HUDEP-2 (cell line): ENCODE measurements around the gene DUSP2.

Experiments
- DNase-seq, 76 experiments: peaks; one replicate each; lab custom pipeline; 2025; ENCODE audit not compliant: unreplicated experiment in 76 of 76; lab: John Stamatoyannopoulos, UW

DUSP2 gene

GRCh38 chr2:96116879-96117533 is 28.2 kb downstream of the DUSP2 start:
- DNase-seq = peak in 26 of 76 experiments; percentile 1 to 55 (median 22)

- DNase-seq = peak in 3 of 76 experiments; percentile 10 to 13 (median 11)
These were observed 28.8 kb downstream of the DUSP2 start, which contains the start of gene ADRA2B for GRCh38 chr2:96116424-96116878. Gene ADRA2B (minus strand): TSS chr2:96116571. CDS start chr2:96116149, 422 bp downstream.

- no peak for DNase-seq
These were observed 29.4 kb downstream of the DUSP2 start for GRCh38 chr2:96115631-96116423.

- no peak for DNase-seq
These were observed 30.2 kb downstream of the DUSP2 start for GRCh38 chr2:96114903-96115581.

- no peak for DNase-seq
These were observed 30.7 kb downstream of the DUSP2 start for GRCh38 chr2:96114546-96114902.

GRCh38 chr2:96113951-96114350 is 31.3 kb downstream of the DUSP2 start:
- no peak for DNase-seq

- peak in 2 of 76 experiments; percentile 9 to 13 for DNase-seq
These were observed 31.9 kb downstream of the DUSP2 start for GRCh38 chr2:96113367-96113677.

- DNase-seq = no peak
These were observed 32.5 kb downstream of the DUSP2 start for GRCh38 chr2:96112501-96113366.

- no peak for DNase-seq
These were observed 33.3 kb downstream of the DUSP2 start for GRCh38 chr2:96111823-96112500.

GRCh38 chr2:96111257-96111640 is 34.0 kb downstream of the DUSP2 start:
- DNase-seq = no peak

GRCh38 chr2:96110621-96111256 is 34.5 kb downstream of the DUSP2 start:
- DNase-seq = no peak

GRCh38 chr2:96109931-96110511 is 35.2 kb downstream of the DUSP2 start:
- DNase-seq = no peak

- no peak for DNase-seq
These were observed 35.9 kb downstream of the DUSP2 start for GRCh38 chr2:96109361-96109680.

- no peak for DNase-seq
These were observed 36.5 kb downstream of the DUSP2 start for GRCh38 chr2:96108541-96109360.

GRCh38 chr2:96108151-96108540 is 37.1 kb downstream of the DUSP2 start:
- DNase-seq = no peak

GRCh38 chr2:96107708-96108065 is 37.6 kb downstream of the DUSP2 start:
- no peak for DNase-seq

- no peak for DNase-seq
These were observed 38.1 kb downstream of the DUSP2 start for GRCh38 chr2:96106991-96107707.
